Sciatic nerve (tissue), 2 donors: ENCODE data around the gene OR1J4. TPM values are rescaled to one million over a fixed set of nuclear protein-coding genes. Genes with fewer than 3 reads are reported as not detected.

Experiments
- ATAC-seq: fragments of 200-7000 bp; cut with Tn5 transposase; one replicate; pipeline ENCODE4 v1.9.1; 2020; ENCODE audit warnings: mild to moderate bottlenecking, moderate library complexity
- DNase-seq: peaks from one replicate; pipeline ENCODE4 v3.0.0-alpha.2; 2020; ENCODE audit warnings: low spot score
- intact Hi-C: fragments of 100-400 bp; cut with DNase I; formaldehyde crosslinking; loops from one replicate; pipeline ENCODE4 v1.14.2; 2022
- total RNA-seq: library from RNA; stranded (reverse); fragmentation: NEBNext Ultra II Directional; extraction: Animal tissue kit (Norgen Biotek cat#: 25700); gene quantifications from one replicate; pipeline ENCODE4 v1.2.1, GENCODE V29; 2021
- donor health status: DM: no; HTN: no; CAD: no.
- donor health status: DM: no; HTN: no; CAD: no.

OR1J4 gene
- total RNA-seq, 1 donor from 2014 or later = not detected

DNA sequence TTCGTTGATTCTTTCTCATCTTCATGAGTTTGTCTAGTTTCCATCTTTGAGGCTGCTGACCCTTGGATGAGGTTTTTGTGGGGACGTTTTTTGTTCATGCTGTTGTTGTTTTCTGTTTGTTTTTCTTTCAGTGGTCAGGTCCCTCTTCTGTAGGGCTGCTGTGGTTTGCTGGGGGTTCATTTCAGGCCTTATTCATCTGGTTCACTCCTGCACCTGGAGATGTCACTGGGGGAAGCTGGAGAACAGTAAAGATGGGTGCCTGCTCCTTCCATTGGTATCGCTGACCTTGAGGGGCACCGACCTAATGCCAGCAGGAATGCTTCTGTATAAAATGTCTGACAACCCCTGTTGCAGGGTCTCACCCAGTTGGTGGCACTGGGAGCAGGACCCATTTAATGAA, 42.5 kb downstream of the OR1J4 start:
- ATAC-seq (no peak), DNase-seq (no peak)
- intact Hi-C loops = no loop called here

DNA sequence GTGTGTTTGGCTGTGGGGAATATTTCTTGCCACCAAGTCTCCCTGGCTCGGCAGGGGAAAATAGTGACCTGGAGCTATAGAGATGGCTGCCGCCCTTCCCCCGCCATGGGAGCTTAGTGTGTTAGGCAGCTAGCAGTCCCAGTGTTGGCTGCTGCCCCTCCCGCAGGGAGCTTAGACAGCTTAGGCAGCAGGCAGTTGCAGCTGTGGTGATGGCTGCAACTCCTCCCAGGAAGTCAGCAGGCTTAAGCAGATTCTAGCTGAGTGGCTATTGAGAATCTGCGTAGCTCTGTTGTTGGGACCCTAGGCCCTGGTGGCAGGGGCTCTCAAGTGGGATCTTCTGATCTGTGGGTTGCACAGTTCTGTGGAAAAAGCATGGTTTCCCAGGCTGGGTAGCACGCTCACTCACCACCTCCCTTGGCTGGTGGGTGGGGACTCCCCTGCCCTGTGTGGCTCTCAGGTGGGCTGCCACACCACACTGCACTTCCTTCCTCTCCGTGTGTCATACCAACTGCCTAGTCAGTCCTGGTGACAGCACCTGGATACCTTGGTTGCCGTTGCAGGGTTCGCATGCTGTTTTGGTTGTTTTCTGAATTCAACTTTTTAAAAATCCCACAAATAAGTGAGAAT, 43.3 kb downstream of the OR1J4 start:
- no peak for ATAC-seq
- intact Hi-C loops = no loop called here
- no peak for DNase-seq

DNA sequence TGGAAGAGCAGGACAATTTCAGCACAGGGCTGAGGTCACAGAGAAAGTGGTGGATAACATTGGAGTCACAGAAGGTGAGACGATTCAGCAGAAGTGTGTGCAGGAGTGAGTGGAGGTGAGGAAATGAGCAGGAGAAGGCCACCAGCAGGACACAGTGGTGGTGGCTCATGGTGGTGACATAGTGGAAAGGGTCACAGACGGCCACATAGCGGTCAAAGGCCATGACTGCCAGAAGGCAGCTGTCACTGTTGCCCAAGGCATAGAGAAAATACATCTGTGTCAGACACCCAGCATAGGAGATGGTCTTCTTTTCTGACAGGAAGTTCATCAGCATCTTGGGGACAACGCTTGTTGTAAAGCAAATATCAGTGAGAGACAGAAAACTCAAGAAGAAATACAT, 49.0 kb downstream of the OR1J4 start:
- ATAC-seq = no peak
- intact Hi-C loops = no loop called here
- DNase-seq = no peak

Other genes starting within 250 kb of the OR1J4 start
- 6.0 TPM for gene PTGS1, start 148.1 kb upstream of the OR1J4 start, total RNA-seq
- gene OR1J1, start 41.2 kb upstream of the OR1J4 start, total RNA-seq = not detected
- gene OR1J2, start 8.3 kb upstream of the OR1J4 start, total RNA-seq = not detected
- gene OR1N1, start 8.2 kb downstream of the OR1J4 start, total RNA-seq = not detected
- gene OR1N2, start 34.0 kb downstream of the OR1J4 start, total RNA-seq = not detected
- 0.85 TPM for gene OR1L8, start 64.2 kb downstream of the OR1J4 start, total RNA-seq
- not detected for gene OR1Q1, start 95.6 kb downstream of the OR1J4 start, total RNA-seq
- 0.36 TPM for gene OR1B1, start 138.5 kb downstream of the OR1J4 start, total RNA-seq
- not detected for gene OR1L1, start 142.6 kb downstream of the OR1J4 start, total RNA-seq
- not detected for gene OR1L3, start 156.0 kb downstream of the OR1J4 start, total RNA-seq
- gene OR1L4, start 204.8 kb downstream of the OR1J4 start, total RNA-seq = not detected
- not detected for gene OR1L6, start 223.2 kb downstream of the OR1J4 start, total RNA-seq